Kidney tubule cell (primary cell): ENCODE measurements around the gene IL1R2.

Experiments used
- DNase-seq: peaks from one replicate; pipeline ENCODE4 v3.0.0-alpha.2; 2018; ENCODE audit warnings: low spot score

The IL1R2 gene

GRCh38 chr2:101991721-101992145 lies at the start of gene IL1R2:
TSS of gene IL1R2 (plus strand) at chr2:101991960. CDS start at chr2:102008576, 16,616 bp downstream.
- DNase-seq, result peak; percentile 45

- DNase-seq, result no peak
Observed at GRCh38 chr2:101942851-101943250, 48.9 kb upstream of the IL1R2 start.

- no peak for DNase-seq
Observed at GRCh38 chr2:101946372-101947039, 45.3 kb upstream of the IL1R2 start.

- no peak for DNase-seq
Observed at GRCh38 chr2:101947374-101947773, 44.4 kb upstream of the IL1R2 start.

GRCh38 chr2:101948625-101949155 lies 43.1 kb upstream of the IL1R2 start:
- no peak for DNase-seq

- peak; percentile 29 for DNase-seq
Observed at GRCh38 chr2:101949304-101949703, 42.5 kb upstream of the IL1R2 start.

- DNase-seq, result no peak
Observed at GRCh38 chr2:101951296-101951695, 40.5 kb upstream of the IL1R2 start.

- DNase-seq, result no peak
Observed at GRCh38 chr2:101952551-101952950, 39.2 kb upstream of the IL1R2 start.

GRCh38 chr2:101956465-101957438 lies 35.0 kb upstream of the IL1R2 start:
- DNase-seq, result no peak

- peak; percentile 71 for DNase-seq
Observed at GRCh38 chr2:101958061-101958460, 33.7 kb upstream of the IL1R2 start.

- DNase-seq, result no peak
Observed at GRCh38 chr2:101960819-101961337, 30.9 kb upstream of the IL1R2 start.

- DNase-seq, result no peak
Observed at GRCh38 chr2:101961338-101962191, 30.2 kb upstream of the IL1R2 start.

GRCh38 chr2:101962309-101962708 lies 29.5 kb upstream of the IL1R2 start:
- no peak for DNase-seq

GRCh38 chr2:101963198-101963597 lies 28.6 kb upstream of the IL1R2 start:
- no peak for DNase-seq

GRCh38 chr2:101967826-101968513 lies 23.8 kb upstream of the IL1R2 start:
- DNase-seq, result no peak

GRCh38 chr2:101969723-101970122 lies 22.0 kb upstream of the IL1R2 start:
- no peak for DNase-seq

- no peak for DNase-seq
Observed at GRCh38 chr2:101970901-101971300, 20.9 kb upstream of the IL1R2 start.

- no peak for DNase-seq
Observed at GRCh38 chr2:101971836-101972235, 19.9 kb upstream of the IL1R2 start.

GRCh38 chr2:101972621-101973434 lies 18.9 kb upstream of the IL1R2 start:
- DNase-seq, result peak; percentile 90

- no peak for DNase-seq
Observed at GRCh38 chr2:101974663-101975062, 17.1 kb upstream of the IL1R2 start.
